GM13976 (cell line): ENCODE data around the gene CLOCK.

Experiments used
- DNase-seq: peaks from one replicate; pipeline ENCODE4 v3.0.0; 2012; ENCODE audit warnings: low spot score
- in situ Hi-C: fragments of 300-500 bp; cut with MboI; formaldehyde crosslinking; loops from one replicate; pipeline ENCODE4 v1.12.0; 2022; ENCODE audit warnings: low sequenced_read_pairs, mixed read lengths, inconsistent platforms; ENCODE audit not compliant: unreplicated experiment
- TF ChIP-seq, protein P1 (sequence below): IDR thresholded peaks from 2 replicates; pipeline ENCODE4 v1.5.1; 2012; ENCODE audit warnings: borderline replicate concordance, mild to moderate bottlenecking; ENCODE audit not compliant: insufficient read depth; ENCODE audit errors: extremely low read depth, missing control alignments, control extremely low read depth

Gene CLOCK

DNA sequence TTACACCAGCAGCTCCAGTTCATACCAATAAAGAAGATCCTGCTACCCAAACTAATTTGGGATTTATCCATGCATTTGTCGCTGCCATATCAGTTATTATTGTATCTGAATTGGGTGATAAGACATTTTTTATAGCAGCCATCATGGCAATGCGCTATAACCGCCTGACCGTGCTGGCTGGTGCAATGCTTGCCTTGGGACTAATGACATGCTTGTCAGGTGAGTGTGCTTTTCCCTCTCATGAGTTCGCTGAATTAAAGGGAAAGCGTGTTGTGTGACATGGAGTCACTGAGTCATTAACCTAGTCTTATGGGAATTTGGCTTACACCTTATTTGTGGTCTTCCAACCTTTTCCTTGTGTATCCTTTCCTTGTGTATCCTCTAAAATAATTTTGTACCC is 135.1 kb downstream of the CLOCK start:
- in situ Hi-C loops: no loop called here
- DNase-seq: no peak
- TF ChIP-seq, protein P1, sequence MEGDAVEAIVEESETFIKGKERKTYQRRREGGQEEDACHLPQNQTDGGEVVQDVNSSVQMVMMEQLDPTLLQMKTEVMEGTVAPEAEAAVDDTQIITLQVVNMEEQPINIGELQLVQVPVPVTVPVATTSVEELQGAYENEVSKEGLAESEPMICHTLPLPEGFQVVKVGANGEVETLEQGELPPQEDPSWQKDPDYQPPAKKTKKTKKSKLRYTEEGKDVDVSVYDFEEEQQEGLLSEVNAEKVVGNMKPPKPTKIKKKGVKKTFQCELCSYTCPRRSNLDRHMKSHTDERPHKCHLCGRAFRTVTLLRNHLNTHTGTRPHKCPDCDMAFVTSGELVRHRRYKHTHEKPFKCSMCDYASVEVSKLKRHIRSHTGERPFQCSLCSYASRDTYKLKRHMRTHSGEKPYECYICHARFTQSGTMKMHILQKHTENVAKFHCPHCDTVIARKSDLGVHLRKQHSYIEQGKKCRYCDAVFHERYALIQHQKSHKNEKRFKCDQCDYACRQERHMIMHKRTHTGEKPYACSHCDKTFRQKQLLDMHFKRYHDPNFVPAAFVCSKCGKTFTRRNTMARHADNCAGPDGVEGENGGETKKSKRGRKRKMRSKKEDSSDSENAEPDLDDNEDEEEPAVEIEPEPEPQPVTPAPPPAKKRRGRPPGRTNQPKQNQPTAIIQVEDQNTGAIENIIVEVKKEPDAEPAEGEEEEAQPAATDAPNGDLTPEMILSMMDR: no peak

DNA sequence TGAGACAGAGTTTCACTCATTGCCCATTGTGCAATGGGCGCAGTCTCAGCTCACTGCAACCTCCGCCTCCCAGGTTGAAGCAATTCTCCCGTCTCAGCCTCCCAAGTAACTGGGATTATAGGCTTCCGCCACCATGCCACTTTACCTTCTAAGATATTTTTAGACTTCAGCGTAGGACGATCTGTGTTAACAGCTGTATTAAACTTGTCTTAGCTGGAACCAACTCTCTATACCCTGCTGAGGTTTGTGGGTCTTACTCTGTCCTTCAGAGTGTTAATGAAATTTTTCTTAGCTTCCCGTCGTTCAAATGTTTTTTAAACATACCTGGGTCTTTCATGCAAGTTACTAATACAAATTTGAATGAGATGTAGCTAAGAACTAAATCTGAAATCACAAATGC is 136.3 kb downstream of the CLOCK start:
- TF ChIP-seq, protein P1: no peak
- in situ Hi-C loops: no loop called here
- no peak for DNase-seq

DNA sequence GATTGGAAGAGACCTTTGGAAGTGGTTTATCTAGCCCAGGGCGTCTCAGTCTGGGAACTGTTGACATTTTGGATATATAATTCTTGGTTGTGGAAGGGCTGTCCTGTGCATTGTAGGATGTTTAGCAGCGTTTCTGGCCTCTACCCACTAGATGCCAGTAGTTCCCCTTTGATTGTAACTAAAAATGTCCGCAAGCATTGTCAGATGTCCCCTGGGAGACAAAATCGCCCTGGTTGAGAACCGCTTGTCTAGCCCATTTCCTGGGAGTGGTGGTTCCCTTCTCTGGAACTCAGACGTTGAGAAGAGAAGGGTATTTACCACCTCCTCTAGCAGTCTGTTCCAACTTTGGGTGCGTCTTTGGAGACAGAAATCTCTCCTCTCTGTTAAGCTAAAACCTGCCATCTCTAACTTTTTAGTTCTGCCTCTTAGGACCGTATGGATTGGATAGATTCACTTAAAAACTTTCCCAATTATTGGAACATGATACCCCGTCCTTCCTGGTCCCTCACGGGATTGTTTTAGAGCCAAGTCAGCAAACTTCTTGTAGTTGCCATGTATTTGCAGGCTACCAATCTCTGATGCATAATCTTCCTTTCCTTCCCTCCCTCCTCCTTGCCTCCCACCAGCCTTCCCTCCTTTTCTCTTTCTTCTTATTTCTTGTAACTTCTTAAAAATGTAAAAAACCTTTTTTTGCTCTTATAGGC is 137.1 kb downstream of the CLOCK start:
- peak; percentile 24 for DNase-seq
- in situ Hi-C loops: no loop called here
- TF ChIP-seq, protein P1: peak; percentile 48

DNA sequence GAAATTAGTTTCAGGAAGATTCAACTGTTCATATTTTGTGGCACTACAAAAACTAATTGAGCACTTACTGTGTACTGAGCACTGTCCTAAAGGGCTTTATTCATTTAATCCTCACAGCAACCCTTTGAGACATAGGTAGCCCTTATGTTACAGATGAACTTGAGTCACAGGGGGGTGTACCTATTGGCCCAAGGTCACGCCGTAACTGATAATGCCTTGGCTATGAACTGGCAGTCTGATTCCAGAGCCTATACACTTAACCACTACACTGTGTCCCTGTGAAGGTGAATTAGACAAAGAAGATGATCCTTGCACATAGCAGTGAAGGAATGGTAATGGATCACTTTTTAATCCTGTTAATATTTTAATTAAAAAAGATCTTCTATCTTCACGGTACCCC is 138.9 kb downstream of the CLOCK start:
- TF ChIP-seq, protein P1: no peak
- DNase-seq: no peak
- in situ Hi-C loops: no loop called here

DNA sequence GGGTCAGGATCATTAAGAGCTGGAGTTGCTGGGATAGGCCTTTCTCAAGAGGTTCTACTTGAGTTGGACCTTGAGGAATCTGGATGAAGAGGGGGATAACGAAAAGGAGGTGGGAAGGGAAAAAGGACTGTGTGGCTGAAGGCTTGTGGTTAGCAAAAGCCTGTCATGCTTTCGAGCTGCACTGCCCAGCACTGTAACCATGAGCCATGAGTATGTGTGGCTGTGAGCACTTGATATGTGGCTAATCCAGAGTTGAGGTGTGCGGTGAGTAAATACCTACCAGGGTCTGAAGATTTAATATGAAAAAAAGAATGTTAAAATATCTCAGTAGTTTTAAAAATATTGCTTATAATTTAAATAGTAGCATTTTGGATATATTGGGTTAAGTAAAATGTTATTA is 139.6 kb downstream of the CLOCK start:
- DNase-seq: no peak
- in situ Hi-C loops: no loop called here
- TF ChIP-seq, protein P1: no peak

DNA sequence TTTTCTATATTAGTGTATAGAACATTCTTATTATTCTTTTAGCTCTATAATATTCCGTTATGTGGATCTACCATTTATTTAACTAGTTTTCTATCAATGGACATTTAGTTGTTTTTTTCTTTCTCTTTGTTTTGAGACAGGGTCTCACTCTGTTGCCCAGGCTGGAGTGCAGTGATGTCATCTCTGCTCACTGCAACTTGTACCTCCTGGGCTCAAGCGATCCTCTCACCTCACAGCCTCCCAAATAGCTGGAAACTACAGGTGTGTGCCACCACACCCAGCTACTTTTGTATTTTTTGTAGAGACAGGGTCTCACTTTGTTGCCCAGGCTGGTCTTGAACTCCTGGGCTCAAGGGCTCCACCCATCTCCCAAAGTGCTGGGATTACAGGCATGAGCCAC is 140.2 kb downstream of the CLOCK start:
- in situ Hi-C loops: no loop called here
- DNase-seq: no peak
- TF ChIP-seq, protein P1: no peak
